Esophagus squamous epithelium (tissue), 5 donors: ENCODE results near the gene KISS1. TPM values are rescaled to one million over a fixed set of nuclear protein-coding genes. Genes with fewer than 3 reads are reported as not detected.

Experiments
- DNase-seq: peaks from one replicate; lab custom pipeline; 2025; lab: John Stamatoyannopoulos, UW
- H3K27ac ChIP-seq, 4 donors: fragments of 200-600 bp; sonication (generic); one replicate each; pipeline ENCODE4 v1.5.1; 2016 to 2019; ENCODE audit warnings: mild to moderate bottlenecking in 1 of 4
- H3K27me3 ChIP-seq, 4 donors: fragments of 200-600 bp; sonication (generic); 1 replicate in 3 of 4; 2 replicates in 1 of 4; pipeline versions ENCODE4 v1.5.1 to v1.6.0; 2017 to 2021; ENCODE audit warnings: antibody characterized with exemption in 1 of 4
- H3K36me3 ChIP-seq, 3 donors: fragments of 200-600 bp; sonication (generic); one replicate each; pipeline ENCODE4 v1.5.1; 2016 to 2019
- H3K4me1 ChIP-seq, 3 donors: fragments of 200-600 bp; sonication (generic); one replicate each; pipeline ENCODE4 v1.5.1; 2017 to 2019
- H3K4me3 ChIP-seq, 4 donors: fragments of 200-600 bp; sonication (generic); 1 replicate in 3 of 4; 2 replicates in 1 of 4; pipeline ENCODE4 v1.5.1; 2016 to 2019; ENCODE audit warnings: mild to moderate bottlenecking in 2 of 4, moderate library complexity in 1 of 4
- H3K9me3 ChIP-seq, 3 donors: fragments of 200-600 bp; sonication (generic); one replicate each; pipeline ENCODE4 v1.5.1; 2016 to 2019
- POLR2A ChIP-seq, 4 donors: fragments of 450-650 bp; IDR thresholded peaks; one replicate each; pipeline ENCODE4 v1.6.1; 2017; ENCODE audit warnings: antibody characterized with exemption in 4 of 4, mild to moderate bottlenecking in 4 of 4, moderate library complexity in 3 of 4
- whole genome bisulfite sequencing, 2 donors: methylation state at CpG; one replicate each; pipeline ENCODE4 v1.1.5; 2018; 5-methylcytosine and 5-hydroxymethylcytosine counted together
- intact Hi-C: fragments of 100-400 bp; cut with DNase I; formaldehyde crosslinking; loops from one replicate; pipeline ENCODE4 v1.15.0; 2022
- total RNA-seq, 4 donors: library from RNA; depleted of rRNA; stranded (reverse); fragments of >200 nt; gene quantifications; one replicate each; pipeline ENCODE4 v1.1.0, GENCODE V29; 2016
- TF ChIP-seq, protein P1 (sequence below), 6 experiments: fragments of 450-650 bp in 4 of 6; fragments of 200-600 bp in 2 of 6; sonication (generic) in 2 of 6; IDR thresholded peaks; one replicate each; pipeline ENCODE4 v1.5.1; 2016 to 2019; ENCODE audit warnings: antibody characterized with exemption in 6 of 6, mild to moderate bottlenecking in 4 of 6, moderate library complexity in 4 of 6
- donor health status: DM: yes; HTN: yes; CAD: no.

KISS1 gene
- total RNA-seq, 4 donors from 2014 or later, result not detected

DNA sequence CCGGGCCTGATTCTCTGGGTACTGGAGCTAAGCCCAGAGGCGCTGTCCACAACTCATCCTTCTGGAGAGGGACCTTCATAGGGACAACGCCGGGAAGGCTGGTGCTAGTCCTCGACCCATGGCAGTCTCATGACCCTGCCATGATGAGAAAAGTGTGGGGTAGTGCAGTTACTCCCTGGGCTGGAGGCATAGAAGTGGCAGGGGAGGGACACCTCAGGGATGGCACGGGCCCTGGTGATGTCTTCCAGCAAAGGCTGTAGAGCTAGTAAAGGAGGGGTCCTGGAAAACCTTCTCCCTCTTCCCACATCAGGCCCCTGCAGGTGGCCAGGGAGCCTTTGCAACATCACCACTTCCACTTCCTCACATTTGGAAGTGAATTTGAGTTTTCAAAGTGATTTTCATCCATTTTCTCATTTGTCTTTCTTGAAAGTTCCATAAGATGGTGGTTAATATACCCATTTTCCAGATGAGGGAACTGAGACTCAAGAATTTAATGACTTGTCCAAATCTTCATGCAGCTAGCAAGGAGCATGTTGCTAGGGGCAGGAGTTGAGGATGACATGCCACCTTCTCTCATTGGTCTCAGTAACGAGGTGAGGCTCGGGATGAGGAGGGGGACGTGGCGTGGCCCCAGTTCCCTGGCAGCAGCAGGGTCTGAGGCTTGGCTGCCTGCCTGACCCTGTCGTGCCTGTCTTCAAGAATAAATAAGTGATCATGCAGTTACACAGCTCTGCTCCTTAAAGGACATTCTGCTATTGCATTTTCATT, 20.8 kb upstream of the KISS1 start:
- H3K27me3 ChIP-seq, result peaks cover 0 to 20% (median 0%) of the 10 kb centered on the region in 4 donors
- no peak overlapping the region for H3K4me3 ChIP-seq
- no peak overlapping the region for H3K27ac ChIP-seq
- TF ChIP-seq, protein P1, sequence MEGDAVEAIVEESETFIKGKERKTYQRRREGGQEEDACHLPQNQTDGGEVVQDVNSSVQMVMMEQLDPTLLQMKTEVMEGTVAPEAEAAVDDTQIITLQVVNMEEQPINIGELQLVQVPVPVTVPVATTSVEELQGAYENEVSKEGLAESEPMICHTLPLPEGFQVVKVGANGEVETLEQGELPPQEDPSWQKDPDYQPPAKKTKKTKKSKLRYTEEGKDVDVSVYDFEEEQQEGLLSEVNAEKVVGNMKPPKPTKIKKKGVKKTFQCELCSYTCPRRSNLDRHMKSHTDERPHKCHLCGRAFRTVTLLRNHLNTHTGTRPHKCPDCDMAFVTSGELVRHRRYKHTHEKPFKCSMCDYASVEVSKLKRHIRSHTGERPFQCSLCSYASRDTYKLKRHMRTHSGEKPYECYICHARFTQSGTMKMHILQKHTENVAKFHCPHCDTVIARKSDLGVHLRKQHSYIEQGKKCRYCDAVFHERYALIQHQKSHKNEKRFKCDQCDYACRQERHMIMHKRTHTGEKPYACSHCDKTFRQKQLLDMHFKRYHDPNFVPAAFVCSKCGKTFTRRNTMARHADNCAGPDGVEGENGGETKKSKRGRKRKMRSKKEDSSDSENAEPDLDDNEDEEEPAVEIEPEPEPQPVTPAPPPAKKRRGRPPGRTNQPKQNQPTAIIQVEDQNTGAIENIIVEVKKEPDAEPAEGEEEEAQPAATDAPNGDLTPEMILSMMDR (IDR thresholded peaks at IDR 0.05), result no peak
- no peak for TF ChIP-seq POLR2A (IDR thresholded peaks at IDR 0.05)
- intact Hi-C loops, result no loop called here
- H3K36me3 ChIP-seq, result peaks cover 0 to 13% (median 0%) of the 10 kb centered on the region in 3 donors
- 75 to 89% methylated on average over 9 to 11 of the region's 11 CpGs for whole genome bisulfite sequencing, 2 donors
- DNase-seq, result no peak
- H3K4me1 ChIP-seq, result peaks cover 9 to 12% (median 10%) of the 10 kb centered on the region in 3 donors
- no peaks in the 10 kb centered on the region for H3K9me3 ChIP-seq

DNA sequence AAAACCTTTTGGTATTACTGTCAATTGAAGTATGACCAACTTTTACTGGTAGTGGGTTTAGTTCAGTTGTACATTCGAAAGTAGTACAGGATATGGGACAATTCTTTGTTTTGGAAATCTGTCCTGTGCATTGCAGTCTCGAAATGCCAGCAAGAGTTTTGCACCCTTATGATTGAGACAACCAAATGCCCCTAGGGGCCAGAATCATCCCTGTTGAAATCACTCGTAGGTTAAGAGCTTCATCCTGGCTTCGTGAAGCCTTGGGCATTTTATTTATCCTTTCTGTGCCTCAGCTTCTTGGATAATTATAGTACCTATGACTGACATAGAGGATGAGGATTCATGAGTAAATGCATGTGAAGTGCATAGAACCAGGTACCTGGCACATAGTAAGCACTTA, 19.9 kb upstream of the KISS1 start:
- intact Hi-C loops, result no loop called here
- H3K4me1 ChIP-seq, result peaks cover 9 to 12% (median 10%) of the 10 kb centered on the region in 3 donors
- peaks cover 0 to 20% (median 0%) of the 10 kb centered on the region in 4 donors for H3K27me3 ChIP-seq
- no peak for TF ChIP-seq POLR2A (IDR thresholded peaks at IDR 0.05)
- TF ChIP-seq, protein P1 (IDR thresholded peaks at IDR 0.05), result no peak
- WGBS, 2 donors, result 54 to 73% methylated on average over 4 of the region's 4 CpGs
- H3K4me3 ChIP-seq, result no peak overlapping the region
- no peak for DNase-seq
- H3K9me3 ChIP-seq, result no peaks in the 10 kb centered on the region
- no peak overlapping the region for H3K27ac ChIP-seq
- peaks cover 0 to 4% (median 0%) of the 10 kb centered on the region in 3 donors for H3K36me3 ChIP-seq

DNA sequence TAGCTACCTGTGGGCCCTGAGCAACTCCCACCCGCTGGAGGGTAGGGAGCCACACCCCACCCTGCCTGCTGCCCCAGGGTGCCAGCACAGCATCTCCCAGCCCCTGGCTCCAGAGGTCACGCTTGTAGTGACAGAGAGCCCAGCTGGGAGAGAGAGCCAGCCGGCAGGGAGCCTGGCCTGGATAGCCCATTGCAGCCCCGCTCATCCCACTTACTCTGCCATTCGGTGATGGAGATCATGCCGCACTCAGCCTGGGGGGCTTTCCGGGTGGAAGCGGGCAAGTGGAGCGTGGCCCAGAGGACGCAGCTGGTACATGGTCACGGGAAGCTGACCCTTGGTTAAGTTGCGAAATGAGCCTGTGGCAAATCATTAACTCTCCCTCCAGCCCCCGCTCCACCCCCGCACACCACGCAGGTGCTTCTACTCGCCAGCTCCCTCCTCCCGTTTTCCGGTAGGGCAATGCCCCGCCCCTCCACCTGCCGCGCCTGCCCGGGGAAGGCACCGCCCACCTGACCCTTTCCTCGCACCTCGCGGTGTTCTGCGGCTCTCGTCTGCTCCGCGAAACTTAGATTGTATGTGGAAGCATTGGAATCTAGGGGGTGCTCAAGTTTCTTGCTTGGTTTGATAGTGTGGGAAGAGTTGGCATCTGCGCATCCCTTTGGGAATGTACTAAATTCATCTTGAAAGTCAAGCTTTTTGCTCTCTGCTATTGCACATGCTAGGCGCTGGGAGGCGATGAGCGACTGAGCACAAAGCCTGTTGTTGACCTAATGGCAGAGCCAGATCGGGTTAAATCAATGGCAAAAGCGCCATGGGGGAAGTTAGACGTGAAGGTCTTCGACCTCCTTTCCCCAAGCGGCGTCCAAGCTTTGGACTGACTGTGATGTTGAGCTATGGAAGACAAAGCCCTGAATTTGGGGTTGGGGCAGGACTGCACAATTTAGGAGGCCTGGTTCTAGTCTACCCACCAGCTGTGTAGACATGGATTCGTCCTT, 17.7 kb upstream of the KISS1 start, which contains the start of gene GOLT1A:
TSS of gene GOLT1A (minus strand) at position 321 of the 995 bp plus-strand sequence. CDS start at position 239, 82 bp downstream.
- Histone ChIP-seq H3K27me3 (peaks cover 0 to 20% (median 0%) of the 10 kb centered on the region in 4 donors), H3K36me3 (no peaks in the 10 kb centered on the region), H3K4me1 (peaks cover 9 to 12% (median 10%) of the 10 kb centered on the region in 3 donors), H3K9me3 (no peaks in the 10 kb centered on the region), H3K4me3 (peak within 1 kb of the TSS in 3 of 4 donors; percentile 23 to 47 (median 30)), H3K27ac (no peak within 1 kb of the TSS)
- intact Hi-C loops, result loop anchor here (5.0 kb wide), 1 partner anchor 153 kb away; no protein-coding TSS in a partner anchor
- DNase-seq, result no peak
- TF ChIP-seq POLR2A (IDR thresholded peaks at IDR 0.05), result no peak
- TF ChIP-seq, protein P1 (IDR thresholded peaks at IDR 0.05), result peak in 5 of 6 experiments; percentile 55 to 78 (median 66)
- 23 to 40% methylated on average over 7 to 9 of the region's 41 CpGs for WGBS, 2 donors

DNA sequence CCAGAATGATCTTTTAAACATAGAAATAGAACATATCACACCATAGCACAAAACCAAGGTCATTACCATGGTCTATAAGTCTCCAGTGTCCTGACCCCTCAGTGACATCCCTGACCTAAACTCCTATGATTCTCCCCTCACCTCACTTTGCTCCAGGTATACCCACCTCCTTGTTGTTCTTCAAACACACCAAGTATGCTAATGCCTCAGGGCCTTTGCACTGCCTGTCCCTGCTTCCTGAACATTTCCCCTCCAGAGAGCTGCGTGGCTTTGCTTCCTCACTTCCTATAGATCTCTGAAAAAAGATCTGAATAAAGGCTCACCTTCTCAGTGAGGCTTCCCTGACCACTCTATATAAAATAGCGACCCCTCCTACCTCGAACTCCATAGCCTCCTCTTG, 16.4 kb upstream of the KISS1 start:
- no peak for DNase-seq
- TF ChIP-seq POLR2A (IDR thresholded peaks at IDR 0.05), result no peak
- TF ChIP-seq, protein P1 (IDR thresholded peaks at IDR 0.05), result no peak
- H3K27me3 ChIP-seq, result peaks cover 0 to 20% (median 0%) of the 10 kb centered on the region in 4 donors
- peaks cover 9 to 12% (median 10%) of the 10 kb centered on the region in 3 donors for H3K4me1 ChIP-seq
- no peaks in the 10 kb centered on the region for H3K9me3 ChIP-seq
- 83 to 87% methylated on average over 3 of the region's 3 CpGs for WGBS, 2 donors
- H3K27ac ChIP-seq, result no peak overlapping the region
- H3K36me3 ChIP-seq, result no peaks in the 10 kb centered on the region
- H3K4me3 ChIP-seq, result no peak overlapping the region
- intact Hi-C loops, result loop anchor here (5.0 kb wide), 1 partner anchor 155 kb away; no protein-coding TSS in a partner anchor
